OCI-LY7 (cell line): ENCODE results near the gene DOCK4.

Experiments used
- EZH2phosphoT487 ChIP-seq: fragments of 200-600 bp; sonication (generic); IDR thresholded peaks from 2 replicates; pipeline ENCODE4 v1.6.1; 2018; ENCODE audit warnings: low read depth, borderline replicate concordance, mild to moderate bottlenecking, mixed run types, antibody characterized with exemption, low read length, moderate library complexity, mixed read lengths
- TF ChIP-seq, protein P1 (sequence below): fragments of 200-600 bp; sonication (generic); conservative IDR thresholded peaks from 2 replicates; pipeline ENCODE4 v1.5.1; 2014; ENCODE audit warnings: mild to moderate bottlenecking, antibody characterized with exemption, low read length, moderate library complexity, mixed read lengths

DNA sequence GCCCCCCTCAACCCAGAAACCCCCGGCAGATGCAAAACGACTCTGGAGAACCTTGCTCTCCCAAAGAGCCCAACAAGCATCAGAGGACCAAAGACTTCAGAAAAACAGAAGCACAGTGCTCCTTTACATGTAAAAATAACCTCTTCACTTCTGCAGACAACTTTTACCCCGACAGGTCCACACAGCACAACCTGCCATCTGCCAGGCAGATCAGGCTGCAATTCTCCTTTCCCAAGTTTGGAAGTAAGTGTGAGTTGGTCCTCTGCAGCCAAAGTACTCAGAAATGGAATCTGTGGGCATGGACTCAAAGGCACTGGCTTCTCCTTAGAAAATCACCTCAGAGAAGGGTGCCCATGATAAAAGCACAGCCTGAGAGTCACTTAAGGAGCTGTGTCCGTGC lies 26.0 kb downstream of the DOCK4 start:
- TF ChIP-seq, protein P1, sequence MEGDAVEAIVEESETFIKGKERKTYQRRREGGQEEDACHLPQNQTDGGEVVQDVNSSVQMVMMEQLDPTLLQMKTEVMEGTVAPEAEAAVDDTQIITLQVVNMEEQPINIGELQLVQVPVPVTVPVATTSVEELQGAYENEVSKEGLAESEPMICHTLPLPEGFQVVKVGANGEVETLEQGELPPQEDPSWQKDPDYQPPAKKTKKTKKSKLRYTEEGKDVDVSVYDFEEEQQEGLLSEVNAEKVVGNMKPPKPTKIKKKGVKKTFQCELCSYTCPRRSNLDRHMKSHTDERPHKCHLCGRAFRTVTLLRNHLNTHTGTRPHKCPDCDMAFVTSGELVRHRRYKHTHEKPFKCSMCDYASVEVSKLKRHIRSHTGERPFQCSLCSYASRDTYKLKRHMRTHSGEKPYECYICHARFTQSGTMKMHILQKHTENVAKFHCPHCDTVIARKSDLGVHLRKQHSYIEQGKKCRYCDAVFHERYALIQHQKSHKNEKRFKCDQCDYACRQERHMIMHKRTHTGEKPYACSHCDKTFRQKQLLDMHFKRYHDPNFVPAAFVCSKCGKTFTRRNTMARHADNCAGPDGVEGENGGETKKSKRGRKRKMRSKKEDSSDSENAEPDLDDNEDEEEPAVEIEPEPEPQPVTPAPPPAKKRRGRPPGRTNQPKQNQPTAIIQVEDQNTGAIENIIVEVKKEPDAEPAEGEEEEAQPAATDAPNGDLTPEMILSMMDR: no peak
- no peak for TF ChIP-seq EZH2phosphoT487
